ENCODE measurements around the gene SARS1. TPM values are rescaled to one million over a fixed set of nuclear protein-coding genes. Genes with fewer than 3 reads are reported as not detected.

SARS1 gene
- total and polyA plus RNA-seq, 2 donors (not counting 1 experiment from before 2014, with no cell fraction given) = 59.1 to 115 TPM

DNA sequence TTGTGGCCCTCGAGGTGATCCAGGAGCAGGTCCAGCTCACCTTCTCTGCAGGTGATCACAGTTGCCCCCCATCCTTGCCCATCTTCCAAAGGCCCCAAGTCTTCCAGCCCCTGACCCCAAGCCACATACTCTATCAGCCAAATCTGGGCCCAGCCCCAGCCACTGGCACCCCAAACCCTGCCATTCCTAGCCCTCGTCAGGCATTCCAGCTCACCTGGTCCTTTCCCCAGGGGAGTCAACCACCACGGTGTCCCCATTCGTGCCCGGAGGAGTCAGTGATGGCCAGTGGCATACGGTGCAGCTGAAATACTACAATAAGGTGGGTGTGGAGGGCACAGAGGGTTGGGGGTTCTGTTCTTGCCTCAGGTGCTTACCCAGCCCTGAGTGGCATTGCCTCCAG lies 47.9 kb downstream of the SARS1 start:
- 96% methylated on average over 6 of the region's 6 CpGs for WGBS (ENCODE audit: insufficient coverage)
- Histone ChIP-seq H2AFZ (ENCODE audit: insufficient read depth, low read depth, low read length, poor library complexity, severe bottlenecking) (no peak overlapping the region), H3K9me3 (ENCODE audit: control extremely low read depth in 1 of 3, control insufficient read depth in 2 of 3, insufficient read depth in 1 of 3, low read length in 2 of 3) (no peaks in the 10 kb centered on the region), H3K4me1 (ENCODE audit: control insufficient read depth in 2 of 2, insufficient read depth in 2 of 2, low read length in 2 of 2) (peaks cover 0 to 3% of the 10 kb centered on the region in 2 donors), H3K36me3 (replicated peaks in 1 of 2; ENCODE audit: control extremely low read depth in 1 of 2, control insufficient read depth in 1 of 2, extremely low read depth in 1 of 2, insufficient read depth in 2 of 2, low read length in 1 of 2) (no peaks in the 10 kb centered on the region), H3K27me3 (replicated peaks in 1 of 4; ENCODE audit: control extremely low read depth in 1 of 4, control insufficient read depth in 3 of 4, insufficient read depth in 4 of 4, low read length in 3 of 4) (peaks cover 0 to 4% (median 0%) of the 10 kb centered on the region in 4 experiments), H3K4me3 (ENCODE audit: control extremely low read depth in 1 of 5, extremely low read depth in 1 of 5, insufficient read depth in 1 of 5, low read depth in 2 of 5, low read length in 4 of 5) (no peak overlapping the region), H4K20me1 (ENCODE audit: control insufficient read depth, insufficient read depth, low read length, poor library complexity, severe bottlenecking) (no peaks in the 10 kb centered on the region), H3K79me2 (ENCODE audit: control insufficient read depth, insufficient read depth, low read length) (no peaks in the 10 kb centered on the region), H3K4me2 (replicated peaks; ENCODE audit: low read depth, low read length, poor library complexity, severe bottlenecking) (no peak overlapping the region), H3K9ac (ENCODE audit: low read length) (no peak overlapping the region), H3K27ac (ENCODE audit: low read length in 2 of 2) (no peak overlapping the region)
- no peak overlapping the region for H3K27ac Mint-ChIP-seq
- CTCF ChIA-PET = interaction anchor here (8.1 kb wide), 1 partner anchor 139 kb away, joined by 73 read pairs; no protein-coding TSS in a partner anchor
- TF ChIP-seq EZH2 (IDR thresholded peaks at IDR 0.05; ENCODE audit: borderline replicate concordance, insufficient read depth, low read depth, low read length, poor library complexity, severe bottlenecking) = no peak
- TF ChIP-seq, protein P1, sequence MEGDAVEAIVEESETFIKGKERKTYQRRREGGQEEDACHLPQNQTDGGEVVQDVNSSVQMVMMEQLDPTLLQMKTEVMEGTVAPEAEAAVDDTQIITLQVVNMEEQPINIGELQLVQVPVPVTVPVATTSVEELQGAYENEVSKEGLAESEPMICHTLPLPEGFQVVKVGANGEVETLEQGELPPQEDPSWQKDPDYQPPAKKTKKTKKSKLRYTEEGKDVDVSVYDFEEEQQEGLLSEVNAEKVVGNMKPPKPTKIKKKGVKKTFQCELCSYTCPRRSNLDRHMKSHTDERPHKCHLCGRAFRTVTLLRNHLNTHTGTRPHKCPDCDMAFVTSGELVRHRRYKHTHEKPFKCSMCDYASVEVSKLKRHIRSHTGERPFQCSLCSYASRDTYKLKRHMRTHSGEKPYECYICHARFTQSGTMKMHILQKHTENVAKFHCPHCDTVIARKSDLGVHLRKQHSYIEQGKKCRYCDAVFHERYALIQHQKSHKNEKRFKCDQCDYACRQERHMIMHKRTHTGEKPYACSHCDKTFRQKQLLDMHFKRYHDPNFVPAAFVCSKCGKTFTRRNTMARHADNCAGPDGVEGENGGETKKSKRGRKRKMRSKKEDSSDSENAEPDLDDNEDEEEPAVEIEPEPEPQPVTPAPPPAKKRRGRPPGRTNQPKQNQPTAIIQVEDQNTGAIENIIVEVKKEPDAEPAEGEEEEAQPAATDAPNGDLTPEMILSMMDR (IDR thresholded peaks at IDR 0.05) = no peak
- H3K27me3 Mint-ChIP-seq = peaks cover 4% of the 10 kb centered on the region
- H3K9me3 Mint-ChIP-seq (ENCODE audit: insufficient read depth) = no peaks in the 10 kb centered on the region
- intact Hi-C loops (cut with micrococcal nuclease) = no loop called here
- POLR2A ChIA-PET = interaction anchor here (0.6 kb wide), 1 partner anchor 1596 kb away, joined by 5 read pairs; no protein-coding TSS in a partner anchor
- H3K4me1 Mint-ChIP-seq = peaks cover 4% of the 10 kb centered on the region
- no peak for DNase-seq
- H3K4me3 Mint-ChIP-seq = no peak overlapping the region
- no peak for ATAC-seq (ENCODE audit: low read depth)

DNA sequence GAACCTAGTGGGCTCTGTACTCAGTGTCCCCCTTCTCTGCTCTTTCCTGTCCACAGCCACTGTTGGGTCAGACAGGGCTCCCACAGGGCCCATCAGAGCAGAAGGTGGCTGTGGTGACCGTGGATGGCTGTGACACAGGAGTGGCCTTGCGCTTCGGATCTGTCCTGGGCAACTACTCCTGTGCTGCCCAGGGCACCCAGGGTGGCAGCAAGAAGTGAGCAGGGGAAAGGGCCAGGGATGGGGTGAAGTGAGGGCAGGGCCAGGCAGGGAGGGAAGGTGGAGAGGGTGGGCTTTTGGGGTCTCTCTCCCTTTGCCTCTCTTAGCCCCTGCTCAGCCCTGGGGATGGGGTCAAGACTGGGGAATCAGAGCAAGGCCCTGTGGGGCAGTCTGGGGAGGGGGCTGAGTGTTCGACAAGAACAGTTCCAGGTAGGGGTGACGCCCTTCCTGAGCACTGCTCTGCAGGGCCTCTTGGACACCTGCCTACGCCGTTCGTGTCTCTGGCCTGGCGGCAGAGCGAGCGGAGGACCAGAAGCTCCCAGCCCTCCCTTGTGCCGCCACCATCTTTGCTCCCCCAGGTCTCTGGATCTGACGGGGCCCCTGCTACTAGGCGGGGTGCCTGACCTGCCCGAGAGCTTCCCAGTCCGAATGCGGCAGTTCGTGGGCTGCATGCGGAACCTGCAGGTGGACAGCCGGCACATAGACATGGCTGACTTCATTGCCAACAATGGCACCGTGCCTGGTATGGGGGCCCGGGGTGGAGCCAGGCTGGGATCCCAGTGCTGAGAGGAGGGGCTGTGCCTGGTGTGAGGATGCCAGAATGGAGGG lies 48.7 kb downstream of the SARS1 start:
- ATAC-seq (ENCODE audit: low read depth) = no peak
- Histone ChIP-seq H3K27me3 (replicated peaks in 1 of 4; ENCODE audit: control extremely low read depth in 1 of 4, control insufficient read depth in 3 of 4, insufficient read depth in 4 of 4, low read length in 3 of 4) (peaks cover 0 to 4% (median 0%) of the 10 kb centered on the region in 4 experiments), H3K79me2 (ENCODE audit: control insufficient read depth, insufficient read depth, low read length) (no peaks in the 10 kb centered on the region), H2AFZ (ENCODE audit: insufficient read depth, low read depth, low read length, poor library complexity, severe bottlenecking) (no peak overlapping the region), H3K9ac (ENCODE audit: low read length) (no peak overlapping the region), H4K20me1 (ENCODE audit: control insufficient read depth, insufficient read depth, low read length, poor library complexity, severe bottlenecking) (no peaks in the 10 kb centered on the region), H3K4me1 (ENCODE audit: control insufficient read depth in 2 of 2, insufficient read depth in 2 of 2, low read length in 2 of 2) (peaks cover 0 to 3% of the 10 kb centered on the region in 2 donors), H3K9me3 (ENCODE audit: control extremely low read depth in 1 of 3, control insufficient read depth in 2 of 3, insufficient read depth in 1 of 3, low read length in 2 of 3) (no peaks in the 10 kb centered on the region), H3K27ac (ENCODE audit: low read length in 2 of 2) (no peak overlapping the region), H3K4me2 (replicated peaks; ENCODE audit: low read depth, low read length, poor library complexity, severe bottlenecking) (no peak overlapping the region), H3K4me3 (ENCODE audit: control extremely low read depth in 1 of 5, extremely low read depth in 1 of 5, insufficient read depth in 1 of 5, low read depth in 2 of 5, low read length in 4 of 5) (no peak overlapping the region), H3K36me3 (replicated peaks in 1 of 2; ENCODE audit: control extremely low read depth in 1 of 2, control insufficient read depth in 1 of 2, extremely low read depth in 1 of 2, insufficient read depth in 2 of 2, low read length in 1 of 2) (no peaks in the 10 kb centered on the region)
- ChIA-PET POLR2A (interaction anchor here (0.6 kb wide), 1 partner anchor 1595 kb away, joined by 5 read pairs; no protein-coding TSS in a partner anchor), CTCF (interaction anchor here (1.0 to 8.1 kb wide), 3 partner anchors 138 to 270 kb away, joined by 3 to 73 read pairs (median 18); no protein-coding TSS in a partner anchor)
- peaks cover 4% of the 10 kb centered on the region for H3K27me3 Mint-ChIP-seq
- peaks cover 4% of the 10 kb centered on the region for H3K4me1 Mint-ChIP-seq
- no peak for TF ChIP-seq EZH2 (IDR thresholded peaks at IDR 0.05; ENCODE audit: borderline replicate concordance, insufficient read depth, low read depth, low read length, poor library complexity, severe bottlenecking)
- TF ChIP-seq, protein P1 (IDR thresholded peaks at IDR 0.05) = no peak
- WGBS (ENCODE audit: insufficient coverage) = 96% methylated on average over 21 of the region's 22 CpGs
- H3K27ac Mint-ChIP-seq = no peak overlapping the region
- DNase-seq = no peak
- H3K9me3 Mint-ChIP-seq (ENCODE audit: insufficient read depth) = no peaks in the 10 kb centered on the region
- no peak overlapping the region for H3K4me3 Mint-ChIP-seq
- intact Hi-C loops (cut with micrococcal nuclease) = loop anchor here (1.0 kb wide), 1 partner anchor 137 kb away; no protein-coding TSS in a partner anchor

Data from B cell (primary cell).